Measurements from ENCODE around the gene COL24A1. TPM values are rescaled to one million over a fixed set of nuclear protein-coding genes. Genes with fewer than 3 reads are reported as not detected.

Gene COL24A1
- total and polyA plus RNA-seq, 2 of the 8 experiments (the other 6 are each of a cell fraction or from before 2014, with no cell fraction given) = 0.23 to 1.1 TPM

DNA sequence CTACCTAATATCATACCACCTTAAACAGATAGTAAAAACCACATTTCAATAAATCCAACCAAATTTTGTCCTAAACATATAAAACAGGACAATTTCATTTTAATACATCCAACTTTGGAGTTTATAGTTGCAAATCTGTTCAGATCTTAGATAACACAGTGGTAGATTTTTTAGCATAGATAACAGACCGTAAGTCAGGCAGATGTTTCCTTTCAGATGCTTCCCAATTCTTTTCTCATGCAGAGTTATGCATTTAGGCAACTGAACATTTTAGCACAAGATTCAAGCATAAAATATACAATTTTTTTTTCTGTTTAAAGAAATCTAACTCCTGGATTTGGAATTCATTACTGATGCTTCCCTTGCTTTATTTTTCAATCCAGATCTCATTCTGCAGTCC is 291.8 kb downstream of the COL24A1 start:
- POLR2A ChIA-PET (ENCODE audit: partially characterized antibody) = no interaction called here
- CTCF ChIA-PET (ENCODE audit: partially characterized antibody) = no interaction called here
- Histone ChIP-seq H3K27me3 (replicated peaks in 1 of 4; ENCODE audit: control insufficient read depth in 3 of 4, extremely low read depth in 1 of 4, insufficient read depth in 3 of 4, low read length in 3 of 4) (no peaks in the 10 kb centered on the region), H3K23ac (ENCODE audit: insufficient read length) (no peak overlapping the region), H3K36me3 (ENCODE audit: control insufficient read depth in 2 of 4, insufficient read depth in 4 of 4, low read length in 3 of 4) (no peaks in the 10 kb centered on the region), H4K91ac (replicated peaks; ENCODE audit: insufficient read length, low read length) (no peak overlapping the region), H2BK12ac (ENCODE audit: low read depth, low read length) (no peak overlapping the region), H4K20me1 (replicated peaks in 1 of 2; ENCODE audit: control insufficient read depth in 1 of 2, insufficient read depth in 2 of 2, low read length in 2 of 2) (no peaks in the 10 kb centered on the region), H3K14ac (ENCODE audit: insufficient read length) (no peak overlapping the region), H3K4me1 (replicated peaks in 1 of 4; ENCODE audit: control insufficient read depth in 3 of 4, insufficient read depth in 4 of 4, low read length in 3 of 4) (no peaks in the 10 kb centered on the region), H4K5ac (ENCODE audit: insufficient read length, low read depth, low read length) (no peak overlapping the region), H3K4me2 (ENCODE audit: insufficient read depth in 1 of 2, low read depth in 2 of 2, low read length in 2 of 2) (no peak overlapping the region), H3K18ac (ENCODE audit: extremely low read depth, low read length) (no peak overlapping the region), H3K9ac (replicated peaks in 1 of 4; ENCODE audit: extremely low read depth in 1 of 4, low read depth in 3 of 4, low read length in 3 of 4) (no peak overlapping the region), H4K8ac (ENCODE audit: extremely low read depth, insufficient read depth, low read length) (no peak overlapping the region), H3K27ac (ENCODE audit: low read depth, low read length) (no peak overlapping the region), H2BK5ac (ENCODE audit: low read depth, low read length) (no peak overlapping the region), H3K9me3 (ENCODE audit: insufficient read depth in 2 of 2, low read depth in 1 of 2, low read length in 1 of 2) (no peaks in the 10 kb centered on the region), H3K4me3 (ENCODE audit: extremely low read depth in 1 of 4, insufficient read depth in 2 of 4, low read depth in 3 of 4, low read length in 4 of 4) (no peak overlapping the region), H2AFZ (ENCODE audit: low read length) (no peak overlapping the region), H2AK5ac (ENCODE audit: low read depth, low read length) (no peak overlapping the region), H2BK15ac (ENCODE audit: low read length) (no peak overlapping the region), H3K4ac (replicated peaks; ENCODE audit: insufficient read length, low read depth, low read length) (no peak overlapping the region), H2BK120ac (replicated peaks; ENCODE audit: low read depth, low read length) (no peak overlapping the region), H3K79me2 (ENCODE audit: control insufficient read depth in 1 of 2, insufficient read depth in 2 of 2, low read length in 2 of 2) (no peaks in the 10 kb centered on the region), H2BK20ac (ENCODE audit: low read length) (no peak overlapping the region), H3K56ac (replicated peaks; ENCODE audit: insufficient read length, low read depth, low read length) (no peak overlapping the region), H3K79me1 (ENCODE audit: low read depth, low read length) (no peaks in the 10 kb centered on the region), H3K23me2 (ENCODE audit: low read depth, low read length) (no peaks in the 10 kb centered on the region)
- no peak for FAIRE-seq
- WGBS, 2 experiments (ENCODE audit: extremely low coverage in 1 of 2, insufficient coverage in 1 of 2, insufficient read length in 1 of 2, insufficient replicate concordance in 2 of 2, low coverage in 1 of 2, low lambda C conversion rate in 2 of 2, missing lambda C conversion rate in 1 of 2) = 88% methylated on average over 1 of the region's 1 CpG; no CpG with 5 or more reads in 1 of the 2 experiments
- DNase-seq (ENCODE audit: low read depth in 1 of 2, low spot score in 2 of 2) = no peak
- no peak for TF ChIP-seq HDAC2 (IDR thresholded peaks at IDR 0.05; ENCODE audit: borderline replicate concordance in 1 of 2, low read depth in 2 of 2, low read length in 2 of 2)
- no peak for TF ChIP-seq CBX5 (IDR thresholded peaks at IDR 0.05; ENCODE audit: low read depth, low read length)
- TF ChIP-seq RFX5 (IDR thresholded peaks at IDR 0.05; ENCODE audit: borderline replicate concordance, low read depth, low read length) = no peak
- TF ChIP-seq PHF8 (conservative IDR thresholded peaks at IDR 0.05; ENCODE audit: low read depth, low read length) = no peak
- TF ChIP-seq, protein P1, sequence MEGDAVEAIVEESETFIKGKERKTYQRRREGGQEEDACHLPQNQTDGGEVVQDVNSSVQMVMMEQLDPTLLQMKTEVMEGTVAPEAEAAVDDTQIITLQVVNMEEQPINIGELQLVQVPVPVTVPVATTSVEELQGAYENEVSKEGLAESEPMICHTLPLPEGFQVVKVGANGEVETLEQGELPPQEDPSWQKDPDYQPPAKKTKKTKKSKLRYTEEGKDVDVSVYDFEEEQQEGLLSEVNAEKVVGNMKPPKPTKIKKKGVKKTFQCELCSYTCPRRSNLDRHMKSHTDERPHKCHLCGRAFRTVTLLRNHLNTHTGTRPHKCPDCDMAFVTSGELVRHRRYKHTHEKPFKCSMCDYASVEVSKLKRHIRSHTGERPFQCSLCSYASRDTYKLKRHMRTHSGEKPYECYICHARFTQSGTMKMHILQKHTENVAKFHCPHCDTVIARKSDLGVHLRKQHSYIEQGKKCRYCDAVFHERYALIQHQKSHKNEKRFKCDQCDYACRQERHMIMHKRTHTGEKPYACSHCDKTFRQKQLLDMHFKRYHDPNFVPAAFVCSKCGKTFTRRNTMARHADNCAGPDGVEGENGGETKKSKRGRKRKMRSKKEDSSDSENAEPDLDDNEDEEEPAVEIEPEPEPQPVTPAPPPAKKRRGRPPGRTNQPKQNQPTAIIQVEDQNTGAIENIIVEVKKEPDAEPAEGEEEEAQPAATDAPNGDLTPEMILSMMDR (IDR thresholded peaks at IDR 0.05; ENCODE audit: control extremely low read depth in 1 of 3, insufficient read depth in 1 of 3, low read depth in 1 of 3, low read length in 3 of 3) = no peak
- no peak for TF ChIP-seq ASH2L (IDR thresholded peaks at IDR 0.05; ENCODE audit: low read length)
- TF ChIP-seq RXRA (IDR thresholded peaks at IDR 0.05; ENCODE audit: insufficient read depth, low read depth, low read length) = no peak
- TF ChIP-seq YY1 (IDR thresholded peaks at IDR 0.05; ENCODE audit: low read depth, low read length) = no peak
- no peak for TF ChIP-seq SP1 (IDR thresholded peaks at IDR 0.05; ENCODE audit: low read depth, low read length)
- TF ChIP-seq TBP (IDR thresholded peaks at IDR 0.05; ENCODE audit: low read depth, low read length) = no peak
- no peak for TF ChIP-seq SIN3A (conservative IDR thresholded peaks at IDR 0.05 in 1 of 2, IDR thresholded peaks at IDR 0.05 in 1 of 2; ENCODE audit: low read depth in 1 of 2, low read length in 2 of 2)
- TF ChIP-seq MAFK (IDR thresholded peaks at IDR 0.05; ENCODE audit: low read depth, low read length) = no peak

Measured in H1 (cell line).